WTC11 (cell line): ENCODE results near the gene ZNRF3. TPM values are rescaled to one million over a fixed set of nuclear protein-coding genes. Genes with fewer than 3 reads are reported as not detected.

Experiments used
- ATAC-seq: fragments of 200-7000 bp; cut with Tn5 transposase; 2 replicates; pipeline ENCODE4 v1.10.0; 2021; ENCODE audit warnings: mild to moderate bottlenecking, moderate library complexity
- CTCF ChIA-PET: fragments of 300-600 bp; sonication (Branson Sonifier 250); formaldehyde crosslinking; loops from one replicate; lab custom pipeline; 2021; ENCODE audit warnings: antibody characterized with exemption; lab: Charles Lee
- POLR2A ChIA-PET: fragments of 350-600 bp; sonication (Branson Sonifier 250); formaldehyde crosslinking; loops from one replicate; lab custom pipeline; 2021; ENCODE audit warnings: antibody characterized with exemption; lab: Charles Lee
- DNase-seq: peaks from one replicate; pipeline ENCODE4 v3.0.0; 2021; ENCODE audit warnings: low spot score
- H3K27ac Mint-ChIP-seq: 2 replicates; pipeline ENCODE4 v1.8.0; 2021; ENCODE audit warnings: mixed read lengths
- H3K27me3 Mint-ChIP-seq: 2 replicates; pipeline ENCODE4 v1.8.0; 2021; ENCODE audit warnings: low read depth, mild to moderate bottlenecking, moderate library complexity, mixed read lengths
- H3K36me3 Mint-ChIP-seq: 2 replicates; pipeline ENCODE4 v1.8.0; 2021; ENCODE audit warnings: mixed read lengths
- H3K4me1 Mint-ChIP-seq: 2 replicates; pipeline ENCODE4 v1.8.0; 2022; ENCODE audit warnings: mixed read lengths
- H3K4me3 Mint-ChIP-seq: 2 replicates; pipeline ENCODE4 v1.8.0; 2021; ENCODE audit warnings: mild to moderate bottlenecking, moderate library complexity, mixed read lengths
- H3K9me3 Mint-ChIP-seq: 2 replicates; pipeline ENCODE4 v1.8.0; 2021; ENCODE audit warnings: mixed read lengths
- AFF4 ChIP-seq: sonication (generic); formaldehyde crosslinking; IDR thresholded peaks from 2 replicates; pipeline ENCODE4 v1.8.1; 2023; ENCODE audit warnings: mild to moderate bottlenecking, missing genetic modification reagents, borderline replicate concordance
- CDX4 ChIP-seq: fragments of 250-450 bp; sonication (Bioruptor Pico); IDR thresholded peaks from 2 replicates; pipeline ENCODE4 v1.9.0; 2021; ENCODE audit warnings: moderate library complexity, mild to moderate bottlenecking, inconsistent platforms, borderline replicate concordance
- CREM ChIP-seq: sonication (generic); formaldehyde crosslinking; IDR thresholded peaks from 2 replicates; pipeline ENCODE4 v1.8.1; 2022; ENCODE audit warnings: mild to moderate bottlenecking, missing genetic modification reagents, moderate library complexity
- IRF1 ChIP-seq: sonication (generic); formaldehyde crosslinking; IDR thresholded peaks from 2 replicates; pipeline ENCODE4 v1.8.0; 2023; ENCODE audit warnings: missing genetic modification reagents
- JAZF1 ChIP-seq: fragments of 250-450 bp; sonication (Bioruptor Pico); IDR thresholded peaks from 2 replicates; pipeline ENCODE4 v1.9.0; 2021; ENCODE audit warnings: moderate library complexity, mild to moderate bottlenecking, inconsistent platforms
- MYBL2 ChIP-seq: sonication (generic); formaldehyde crosslinking; IDR thresholded peaks from 2 replicates; pipeline ENCODE4 v1.8.1; 2023; ENCODE audit warnings: mild to moderate bottlenecking, moderate library complexity, missing genetic modification reagents
- NR1H2 ChIP-seq: sonication (generic); formaldehyde crosslinking; IDR thresholded peaks from 2 replicates; pipeline ENCODE4 v1.9.0; 2021; ENCODE audit warnings: mild to moderate bottlenecking, moderate library complexity, missing genetic modification reagents
- OVOL2 ChIP-seq: fragments of 250-450 bp; sonication (Bioruptor Pico); IDR thresholded peaks from 2 replicates; pipeline ENCODE4 v1.9.0; 2021; ENCODE audit warnings: mild to moderate bottlenecking, borderline replicate concordance
- PRDM15 ChIP-seq: sonication (generic); formaldehyde crosslinking; IDR thresholded peaks from 2 replicates; pipeline ENCODE4 v1.8.0; 2022; ENCODE audit warnings: missing genetic modification reagents
- PRRX2 ChIP-seq: fragments of 250-450 bp; sonication (Bioruptor Pico); IDR thresholded peaks from 2 replicates; pipeline ENCODE4 v1.8.0; 2021; ENCODE audit warnings: mild to moderate bottlenecking
- RORB ChIP-seq: fragments of 250-450 bp; sonication (Bioruptor Pico); IDR thresholded peaks from 2 replicates; pipeline ENCODE4 v1.9.0; 2021; ENCODE audit warnings: mild to moderate bottlenecking
- USF1 ChIP-seq: sonication (generic); formaldehyde crosslinking; IDR thresholded peaks from 2 replicates; pipeline ENCODE4 v1.8.0; 2022; ENCODE audit warnings: mild to moderate bottlenecking, missing genetic modification reagents
- USF2 ChIP-seq: sonication (generic); formaldehyde crosslinking; IDR thresholded peaks from 2 replicates; pipeline ENCODE4 v1.8.1; 2023; ENCODE audit warnings: mild to moderate bottlenecking, missing genetic modification reagents, moderate library complexity
- ZNF512 ChIP-seq: sonication (generic); formaldehyde crosslinking; IDR thresholded peaks from 2 replicates; pipeline ENCODE4 v1.8.1; 2022; ENCODE audit warnings: missing genetic modification reagents, borderline replicate concordance
- ZNF532 ChIP-seq: fragments of 250-450 bp; sonication (Bioruptor Pico); IDR thresholded peaks from 2 replicates; pipeline ENCODE4 v1.9.0; 2021; ENCODE audit warnings: mild to moderate bottlenecking, borderline replicate concordance
- total RNA-seq: library from RNA; stranded (reverse); gene quantifications from 3 replicates; pipeline ENCODE4 v1.2.3, GENCODE V29; 2021

Gene ZNRF3
- total RNA-seq, 1 experiment from 2014 or later, result 25.4 TPM

GRCh38 chr22:28999510-28999909, 116.1 kb downstream of the ZNRF3 start (continued):
- TF ChIP-seq ZNF532 (CRISPR knock-in tag) (no peak), RORB (CRISPR knock-in tag) (no peak), CDX4 (CRISPR knock-in tag) (no peak), ZNF512 (CRISPR knock-in tag) (no peak)

GRCh38 chr22:28999919-29000556, 116.7 kb downstream of the ZNRF3 start:
- CTCF ChIA-PET, result interaction anchor here (0.6 to 1.9 kb wide), 5 partner anchors 11 to 154 kb away, joined by 3 to 5 read pairs (median 4); no protein-coding TSS in a partner anchor
- TF ChIP-seq OVOL2, result no peak
- TF ChIP-seq USF1 (CRISPR knock-in tag), result no peak
- no peak for TF ChIP-seq IRF1
- TF ChIP-seq PRRX2 (CRISPR knock-in tag), result no peak
- TF ChIP-seq USF2 (CRISPR knock-in tag), result no peak
- no peak for TF ChIP-seq AFF4 (CRISPR knock-in tag)
- no peak for TF ChIP-seq PRDM15
- TF ChIP-seq MYBL2 (CRISPR knock-in tag), result no peak
- no peak for TF ChIP-seq CREM (CRISPR knock-in tag)
- no peak for TF ChIP-seq NR1H2 (CRISPR knock-in tag)
- no peak for TF ChIP-seq JAZF1 (CRISPR knock-in tag)
- no peaks in the 10 kb centered on the region for H3K27me3 Mint-ChIP-seq
- peaks cover 9% of the 10 kb centered on the region for H3K36me3 Mint-ChIP-seq
- no peak for ATAC-seq
- POLR2A ChIA-PET, result interaction anchor here (1.0 kb wide), 1 partner anchor 36 kb away, joined by 3 read pairs; no protein-coding TSS in a partner anchor
- DNase-seq, result no peak
- peaks cover 69% of the 10 kb centered on the region for H3K4me1 Mint-ChIP-seq
- peak overlapping the region; percentile 22; the same call in 1 of the 2 replicates for H3K4me3 Mint-ChIP-seq
- H3K27ac Mint-ChIP-seq, result peak overlapping the region; percentile 97
- H3K9me3 Mint-ChIP-seq, result 0 out of 2 replicates have a peak, but pooled peaks cover 5% of the 10 kb centered on the region
